Thoracic aorta (tissue), 2 donors: ENCODE results near the gene SLC25A24. TPM values are rescaled to one million over a fixed set of nuclear protein-coding genes. Genes with fewer than 3 reads are reported as not detected.

Experiments
- ATAC-seq: fragments of 150-250 bp; one replicate; pipeline ENCODE4 v1.8.0; 2017; ENCODE audit warnings: low read depth; ENCODE audit not compliant: insufficient number of reproducible peaks, low FRiP score
- DNase-seq: peaks from one replicate; pipeline ENCODE4 v3.0.0-alpha.2; 2020; ENCODE audit warnings: low spot score
- H3K27ac ChIP-seq, 2 donors: fragments of 200-600 bp; sonication (generic); 1 replicate in 1 of 2; 2 replicates in 1 of 2; pipeline ENCODE4 v1.5.1; 2016; ENCODE audit warnings: mild to moderate bottlenecking in 2 of 2, moderate library complexity in 2 of 2
- H3K27me3 ChIP-seq: fragments of 200-600 bp; sonication (generic); replicated peaks from 2 replicates; pipeline ENCODE4 v1.6.0; 2016; ENCODE audit warnings: mild to moderate bottlenecking; ENCODE audit not compliant: insufficient read depth
- H3K36me3 ChIP-seq: fragments of 200-600 bp; sonication (generic); one replicate; pipeline ENCODE4 v1.5.1; 2016
- H3K4me1 ChIP-seq, 2 donors: fragments of 200-600 bp; sonication (generic); 1 replicate in 1 of 2; 2 replicates in 1 of 2; pipeline versions ENCODE4 v1.5.1 to v1.6.0; 2016; ENCODE audit warnings: low read depth in 2 of 2, mild to moderate bottlenecking in 1 of 2; ENCODE audit not compliant: control insufficient read depth in 1 of 2
- H3K4me3 ChIP-seq: fragments of 200-600 bp; sonication (generic); 2 replicates; pipeline ENCODE4 v1.5.1; 2016; ENCODE audit warnings: mild to moderate bottlenecking
- H3K9me3 ChIP-seq: fragments of 200-600 bp; sonication (generic); 2 replicates; pipeline ENCODE4 v1.5.1; 2016
- total RNA-seq, 2 donors: library from RNA; depleted of rRNA; stranded (reverse); fragments of >200 nt; gene quantifications; one replicate each; pipeline versions ENCODE4 v1.1.0 to v1.2.3, GENCODE V29; 2016
- TF ChIP-seq, protein P1 (sequence below): fragments of 200-600 bp; sonication (generic); IDR thresholded peaks from one replicate; pipeline ENCODE4 v1.5.1; 2019; ENCODE audit warnings: antibody characterized with exemption

Gene SLC25A24
- total RNA-seq, 2 donors from 2014 or later, result 25.9 to 26.0 TPM

DNA sequence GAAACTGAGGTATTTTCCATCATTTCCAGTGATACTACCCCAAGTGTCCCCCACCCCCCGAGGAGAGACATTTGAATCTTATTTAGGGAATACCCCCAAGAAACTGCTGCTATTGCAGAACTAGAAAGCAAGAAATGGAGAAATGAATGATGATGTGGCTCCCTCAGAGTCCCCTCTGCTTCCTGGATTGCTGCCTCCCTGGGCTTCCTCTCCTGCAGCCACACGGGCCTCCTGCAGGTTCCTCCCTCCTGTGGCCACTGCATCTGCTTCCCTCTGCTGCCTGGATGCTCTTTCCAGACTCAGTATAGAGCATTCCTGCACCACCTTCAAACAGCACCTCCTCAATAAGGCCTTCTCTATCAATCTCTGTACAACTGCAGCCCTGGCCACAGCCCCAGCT is 69.3 kb downstream of the SLC25A24 start:
- no peaks in the 10 kb centered on the region for H3K9me3 ChIP-seq
- H3K4me1 ChIP-seq, result no peaks in the 10 kb centered on the region
- ATAC-seq, result no peak
- no peaks in the 10 kb centered on the region for H3K27me3 ChIP-seq
- no peak overlapping the region for H3K27ac ChIP-seq
- peaks cover 3% of the 10 kb centered on the region for H3K36me3 ChIP-seq
- no peak overlapping the region for H3K4me3 ChIP-seq
- TF ChIP-seq, protein P1, sequence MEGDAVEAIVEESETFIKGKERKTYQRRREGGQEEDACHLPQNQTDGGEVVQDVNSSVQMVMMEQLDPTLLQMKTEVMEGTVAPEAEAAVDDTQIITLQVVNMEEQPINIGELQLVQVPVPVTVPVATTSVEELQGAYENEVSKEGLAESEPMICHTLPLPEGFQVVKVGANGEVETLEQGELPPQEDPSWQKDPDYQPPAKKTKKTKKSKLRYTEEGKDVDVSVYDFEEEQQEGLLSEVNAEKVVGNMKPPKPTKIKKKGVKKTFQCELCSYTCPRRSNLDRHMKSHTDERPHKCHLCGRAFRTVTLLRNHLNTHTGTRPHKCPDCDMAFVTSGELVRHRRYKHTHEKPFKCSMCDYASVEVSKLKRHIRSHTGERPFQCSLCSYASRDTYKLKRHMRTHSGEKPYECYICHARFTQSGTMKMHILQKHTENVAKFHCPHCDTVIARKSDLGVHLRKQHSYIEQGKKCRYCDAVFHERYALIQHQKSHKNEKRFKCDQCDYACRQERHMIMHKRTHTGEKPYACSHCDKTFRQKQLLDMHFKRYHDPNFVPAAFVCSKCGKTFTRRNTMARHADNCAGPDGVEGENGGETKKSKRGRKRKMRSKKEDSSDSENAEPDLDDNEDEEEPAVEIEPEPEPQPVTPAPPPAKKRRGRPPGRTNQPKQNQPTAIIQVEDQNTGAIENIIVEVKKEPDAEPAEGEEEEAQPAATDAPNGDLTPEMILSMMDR, result no peak
- no peak for DNase-seq

DNA sequence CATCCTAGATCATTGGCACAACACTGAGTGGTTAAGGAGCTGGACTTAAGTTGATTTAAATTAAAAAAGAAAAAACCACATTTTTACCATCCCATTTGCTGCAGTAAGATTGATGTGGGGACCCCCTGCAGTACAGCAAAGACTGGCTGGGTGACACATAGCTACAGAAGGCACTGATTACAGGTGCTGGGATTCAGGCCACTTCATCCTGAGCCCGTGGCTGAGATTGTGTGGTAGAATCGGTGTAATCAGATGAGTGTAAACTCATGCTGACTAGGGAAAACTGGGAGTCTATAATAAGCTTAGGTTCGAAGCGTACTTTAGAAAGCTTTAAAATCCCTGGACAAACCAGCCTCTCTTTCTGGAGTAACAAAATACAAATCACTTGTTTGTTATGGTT is 70.1 kb downstream of the SLC25A24 start:
- TF ChIP-seq, protein P1, result no peak
- Histone ChIP-seq H3K4me1 (peaks cover 0 to 4% of the 10 kb centered on the region in 2 donors), H3K27ac (no peak overlapping the region), H3K36me3 (peaks cover 3% of the 10 kb centered on the region), H3K9me3 (no peaks in the 10 kb centered on the region), H3K27me3 (no peaks in the 10 kb centered on the region), H3K4me3 (no peak overlapping the region)
- ATAC-seq (no peak), DNase-seq (no peak)

DNA sequence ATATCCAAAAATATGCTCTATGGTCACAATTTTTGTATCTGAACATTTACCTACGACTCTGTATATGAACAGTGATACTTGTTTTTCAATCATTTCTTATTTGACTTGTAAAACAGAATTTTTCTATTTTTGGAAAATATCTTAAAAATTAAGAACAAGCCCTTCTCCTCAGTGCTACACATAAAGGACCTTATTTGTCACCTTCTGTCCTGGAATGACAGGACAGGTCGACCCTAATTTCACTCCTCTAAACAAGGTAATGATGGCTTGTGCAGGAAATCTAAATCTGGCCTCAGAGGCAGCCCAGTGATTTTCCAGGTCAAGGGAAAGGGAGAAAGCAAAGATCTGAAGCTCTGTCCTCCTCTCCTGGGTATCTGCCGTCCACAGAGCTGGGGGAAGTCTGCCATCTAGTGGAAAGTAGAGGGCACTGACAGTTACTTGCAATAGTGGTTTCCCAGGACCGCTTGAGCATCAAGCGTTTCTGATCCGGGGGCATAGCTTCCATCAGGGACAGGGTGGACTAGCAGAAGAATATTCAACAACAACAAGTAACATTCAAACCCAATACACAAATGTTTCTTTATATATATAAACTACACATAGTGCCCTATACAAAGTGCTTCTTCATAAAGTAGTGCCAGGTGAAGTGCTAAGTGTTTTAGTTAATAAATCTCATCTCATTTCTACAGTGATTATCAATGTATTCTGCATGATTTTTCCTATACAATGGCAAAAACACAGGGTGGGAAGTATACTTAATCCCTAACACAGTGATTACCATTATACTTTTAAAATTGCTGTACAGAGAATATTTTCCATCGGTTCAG is 74.6 kb downstream of the SLC25A24 start:
- TF ChIP-seq, protein P1, result peak; percentile 86
- H3K4me1 ChIP-seq, result peaks cover 0 to 4% of the 10 kb centered on the region in 2 donors
- H3K27ac ChIP-seq, result no peak overlapping the region
- no peak overlapping the region for H3K4me3 ChIP-seq
- ATAC-seq (peak; percentile 93), DNase-seq (no peak)
- H3K9me3 ChIP-seq, result no peaks in the 10 kb centered on the region
- H3K27me3 ChIP-seq, result no peaks in the 10 kb centered on the region
- H3K36me3 ChIP-seq, result no peaks in the 10 kb centered on the region

DNA sequence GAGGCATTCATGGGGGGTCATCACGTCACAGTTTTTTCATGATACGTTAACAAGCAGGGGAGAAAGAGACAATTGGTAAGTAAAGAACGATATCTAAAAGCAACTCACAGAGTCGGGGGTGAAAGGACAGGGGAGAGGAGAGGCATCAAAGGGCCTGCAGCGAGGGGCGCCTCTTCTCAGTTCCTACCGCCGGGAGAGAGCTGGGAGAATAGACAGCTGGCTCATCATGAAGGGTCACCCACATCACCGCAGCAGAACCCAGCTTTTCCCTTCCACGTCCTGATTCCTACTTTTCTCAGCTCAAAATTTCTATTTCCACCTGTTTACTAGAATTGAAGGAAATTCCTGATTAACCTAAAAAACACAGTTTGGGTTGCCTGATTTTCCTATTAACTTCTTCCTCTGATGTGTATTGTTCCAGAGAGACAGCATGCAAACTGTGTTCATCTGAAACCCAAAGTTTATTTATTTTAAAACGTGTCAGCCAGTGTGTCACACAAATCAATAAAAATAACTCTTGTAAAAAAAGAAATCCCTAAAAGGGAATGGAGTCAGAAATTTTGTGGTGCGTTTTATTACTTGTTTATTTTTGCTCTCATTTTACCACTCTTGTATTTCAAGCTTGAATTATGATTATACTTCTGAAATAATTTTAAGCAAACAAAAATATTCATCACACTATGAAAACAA is 75.4 kb downstream of the SLC25A24 start:
- no peak for ATAC-seq
- no peaks in the 10 kb centered on the region for H3K36me3 ChIP-seq
- no peak for DNase-seq
- H3K4me3 ChIP-seq, result no peak overlapping the region
- H3K9me3 ChIP-seq, result no peaks in the 10 kb centered on the region
- H3K4me1 ChIP-seq, result peaks cover 0 to 4% of the 10 kb centered on the region in 2 donors
- no peaks in the 10 kb centered on the region for H3K27me3 ChIP-seq
- H3K27ac ChIP-seq, result no peak overlapping the region
- TF ChIP-seq, protein P1, result no peak

DNA sequence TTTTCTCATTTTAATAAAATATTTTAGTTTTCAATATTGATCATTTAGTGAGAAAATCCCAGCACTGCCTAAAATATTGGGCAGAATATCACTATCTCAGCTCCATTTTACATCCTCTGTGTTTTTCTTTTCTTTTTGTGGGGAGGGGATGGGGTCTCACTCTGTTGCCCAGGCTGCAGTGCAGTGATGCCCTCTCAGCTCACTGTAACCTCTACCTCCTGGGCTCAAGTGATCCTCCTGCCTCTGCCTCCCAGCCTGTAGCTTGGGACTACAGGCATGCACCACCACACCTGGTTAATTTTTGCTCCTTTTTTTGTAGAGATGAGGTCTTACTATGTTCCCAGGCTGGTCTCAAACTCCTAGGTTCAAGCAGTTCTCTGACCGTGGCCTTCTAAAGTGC is 76.1 kb downstream of the SLC25A24 start:
- no peak for ATAC-seq
- Histone ChIP-seq H3K27ac (no peak overlapping the region), H3K36me3 (no peaks in the 10 kb centered on the region), H3K27me3 (no peaks in the 10 kb centered on the region), H3K9me3 (no peaks in the 10 kb centered on the region), H3K4me1 (peaks cover 0 to 4% of the 10 kb centered on the region in 2 donors), H3K4me3 (no peak overlapping the region)
- no peak for DNase-seq
- TF ChIP-seq, protein P1, result no peak
